K562 (cell line): ENCODE measurements around the gene PTPRC. TPM values are rescaled to one million over a fixed set of nuclear protein-coding genes. Genes with fewer than 3 reads are reported as not detected.

Experiments
- ATAC-seq: fragments of 200-7000 bp; cut with Tn5 transposase; 3 replicates; pipeline ENCODE4 v1.9.1; 2020; ENCODE audit warnings: moderate library complexity
- BruUV-seq: library from RNA; stranded (reverse); fragments of 400-500 nt; replicated peaks from 2 replicates; lab custom pipeline; 2021; lab: Mats Ljungman, UMichigan
- CTCF ChIA-PET: fragments of 300-600 bp; formaldehyde crosslinking; extraction: SDS; loops from one replicate; lab custom pipeline; 2021; ENCODE audit warnings: low intra/inter-chr PET ratio; lab: Yijun Ruan, JAX
- POLR2A ChIA-PET: fragments of 300-600, 350-650 bp; sonication (Branson Sonifier 250); formaldehyde crosslinking; extraction: SDS; loops from one replicate; lab custom pipeline; 2021; ENCODE audit warnings: antibody characterized with exemption, inconsistent platforms; lab: Yijun Ruan, JAX
- DNase-seq, 4 experiments: peaks; one replicate each; pipeline versions ENCODE4 v3.0.0 to v3.0.0-alpha.2; 2011 to 2018; ENCODE audit warnings: low spot score in 3 of 4, mixed read lengths in 3 of 4; ENCODE audit errors: extremely low read depth in 1 of 4
- FAIRE-seq: peaks from 2 replicates; lab custom pipeline; 2011; peaks lifted over from hg19 to GRCh38; lab: Jason Lieb, UNC
- H2AFZ ChIP-seq: 2 replicates; pipeline ENCODE4 v1.6.0; 2011; ENCODE audit warnings: low read depth, low read length, control low read depth, inconsistent platforms
- H3K27ac ChIP-seq: fragments of 200-600 bp; 3 replicates; pipeline ENCODE4 v1.8.0; 2011; ENCODE audit warnings: low read depth, mild to moderate bottlenecking, control low read depth, inconsistent platforms, low read length, moderate library complexity, mixed read lengths; ENCODE audit errors: extremely low read depth
- H3K27me3 ChIP-seq, 2 experiments: fragments of 300-600 bp in 1 of 2; 2 replicates in 1 of 2; 3 replicates in 1 of 2; pipeline versions ENCODE4 v1.6.0 to v1.8.0; 2011; ENCODE audit warnings: inconsistent platforms in 2 of 2, low read length in 2 of 2, mild to moderate bottlenecking in 1 of 2, mixed read lengths in 1 of 2, moderate library complexity in 1 of 2; ENCODE audit not compliant: control insufficient read depth in 2 of 2, insufficient read depth in 2 of 2
- H3K36me3 ChIP-seq: fragments of 300-600 bp; 3 replicates; pipeline ENCODE4 v1.8.0; 2011; ENCODE audit warnings: mild to moderate bottlenecking, low read length, inconsistent platforms; ENCODE audit not compliant: control insufficient read depth, insufficient read depth
- H3K4me1 ChIP-seq, 2 experiments: fragments of 200-600 bp in 1 of 2; replicated peaks in 1 of 2; 2 replicates in 1 of 2; 3 replicates in 1 of 2; pipeline versions ENCODE4 v1.5.1 to v1.8.0; 2011; ENCODE audit warnings: inconsistent platforms in 2 of 2, low read length in 2 of 2, mild to moderate bottlenecking in 1 of 2, mixed read lengths in 1 of 2, moderate library complexity in 1 of 2; ENCODE audit not compliant: control insufficient read depth in 2 of 2, insufficient read depth in 2 of 2
- H3K4me2 ChIP-seq: 2 replicates; pipeline ENCODE4 v1.6.1; 2011; ENCODE audit warnings: low read length, control low read depth, inconsistent platforms, mixed read lengths; ENCODE audit not compliant: insufficient read depth
- H3K4me3 ChIP-seq: fragments of 200-600 bp; sonication (generic), shearing (Covaris generic); 2 replicates; pipeline ENCODE4 v1.5.1; 2016; ENCODE audit warnings: control low read depth, inconsistent platforms
- H3K79me2 ChIP-seq: fragments of 200-600 bp; 3 replicates; pipeline ENCODE4 v1.8.0; 2011; ENCODE audit warnings: low read length, inconsistent platforms; ENCODE audit not compliant: control insufficient read depth, insufficient read depth
- H3K9ac ChIP-seq, 2 experiments: 2 replicates each; pipeline versions ENCODE4 v1.6.0 to v1.6.1; 2011; ENCODE audit warnings: low read depth in 2 of 2, low read length in 2 of 2, control low read depth in 1 of 2, inconsistent platforms in 1 of 2, mild to moderate bottlenecking in 1 of 2, mixed read lengths in 1 of 2; ENCODE audit not compliant: insufficient read depth in 1 of 2
- H3K9me1 ChIP-seq: one replicate; pipeline ENCODE4 v1.6.0; 2011; ENCODE audit warnings: inconsistent platforms, mild to moderate bottlenecking, low read length, moderate library complexity; ENCODE audit not compliant: control insufficient read depth, insufficient read depth
- H3K9me3 ChIP-seq: replicated peaks from 2 replicates; pipeline ENCODE4 v1.5.1; 2011; ENCODE audit warnings: low read depth, low read length, inconsistent platforms; ENCODE audit not compliant: control insufficient read depth, insufficient read depth
- H4K20me1 ChIP-seq: replicated peaks from 2 replicates; pipeline ENCODE4 v1.6.1; 2011; ENCODE audit warnings: low read length, inconsistent platforms, mixed read lengths; ENCODE audit not compliant: control insufficient read depth, insufficient read depth
- MYNN ChIP-seq, 2 experiments: sonication (generic); formaldehyde crosslinking in 1 of 2; IDR thresholded peaks; 2 replicates each; pipeline versions ENCODE4 v1.5.0 to v1.6.1; 2016 to 2020; ENCODE audit warnings: antibody characterized with exemption in 1 of 2, missing genetic modification reagents in 1 of 2
- NELFE ChIP-seq: IDR thresholded peaks from 2 replicates; pipeline ENCODE4 v1.6.1; 2011; ENCODE audit warnings: mild to moderate bottlenecking; ENCODE audit not compliant: insufficient read depth, insufficient read length
- NONO ChIP-seq, 2 experiments: fragments of 200-400 bp in 1 of 2; fragments of 450-650 bp in 1 of 2; formaldehyde crosslinking in 1 of 2; IDR thresholded peaks; 2 replicates each; pipeline ENCODE4 v1.6.1; 2017; ENCODE audit warnings: low read depth in 2 of 2, mild to moderate bottlenecking in 2 of 2, moderate library complexity in 2 of 2, low read length in 1 of 2
- PHB ChIP-seq: fragments of 250-450 bp; sonication (Bioruptor Pico); IDR thresholded peaks from 2 replicates; pipeline ENCODE4 v1.5.0; 2021
- POLR2A ChIP-seq: fragments of 450-650 bp; conservative IDR thresholded peaks from 2 replicates; pipeline ENCODE4 v1.6.1; 2016
- TRIM28 ChIP-seq: fragments of 450-650 bp; IDR thresholded peaks from 2 replicates; pipeline ENCODE4 v1.6.1; 2017
- TSC22D4 ChIP-seq: fragments of 450-650 bp; IDR thresholded peaks from 2 replicates; pipeline ENCODE4 v1.6.1; 2016; ENCODE audit warnings: missing genetic modification characterization, missing biosample characterization, control low read depth
- ZC3H4 ChIP-seq: sonication (generic); formaldehyde crosslinking; IDR thresholded peaks from 2 replicates; pipeline ENCODE4 v1.9.0; 2021; ENCODE audit warnings: missing genetic modification reagents, borderline replicate concordance
- ZNF165 ChIP-seq: fragments of 250-450 bp; sonication (Bioruptor Pico); IDR thresholded peaks from 2 replicates; pipeline ENCODE4 v1.4.0; 2020; ENCODE audit warnings: borderline replicate concordance
- in situ Hi-C: fragments of 300-500 bp; cut with MboI; formaldehyde crosslinking; loops from 4 replicates; pipeline ENCODE4 v1.15.0; 2018; ENCODE audit warnings: inconsistent platforms, mixed read lengths
- intact Hi-C: fragments of 100-400 bp; cut with micrococcal nuclease; formaldehyde crosslinking; loops from 2 replicates; pipeline ENCODE4 v1.14.2; 2022
- polyA plus RNA-seq, 8 experiments: library from polyadenylated mRNA; depleted of rRNA in 4 of 8; stranded (reverse) in 5 of 8; unstranded in 3 of 8; fragments of >200 nt; fragmentation: Nextera tagmentation in 2 of 8; fragmentation: Illumina TruSeq in 1 of 8; extraction: Ambion mirVana in 2 of 8; extraction: Trizol in 1 of 8; gene quantifications; 2 replicates each; pipeline versions ENCODE4 v1.2.1 to v1.2.3, GENCODE V29; 2011 to 2014; ENCODE audit warnings: inconsistent platforms in 1 of 8, missing spikeins in 1 of 8
- total RNA-seq, 7 experiments: library from RNA; depleted of rRNA in 6 of 7; stranded (reverse); fragments of >200 nt in 6 of 7; fragmentation: Illumina TruSeq in 2 of 7; extraction: Trizol in 2 of 7; gene quantifications; 2 replicates each; pipeline versions ENCODE4 v1.2.1 to v1.2.3, GENCODE V29; 2011 to 2021; ENCODE audit warnings: low replicate concordance in 1 of 7
- TF ChIP-seq, protein P1 (sequence below): fragments of 150-350 bp; IDR thresholded peaks from 2 replicates; pipeline ENCODE4 v1.6.1; 2014; ENCODE audit warnings: low read depth, mild to moderate bottlenecking, low read length, borderline replicate concordance
- TF ChIP-seq, protein P2 (sequence below): IDR thresholded peaks from 2 replicates; pipeline ENCODE4 v1.6.1; 2012; ENCODE audit warnings: low read depth, low read length, improper control_type of control experiment, borderline replicate concordance
- TF ChIP-seq, protein P3 (sequence below): IDR thresholded peaks from 3 replicates; pipeline ENCODE4 v1.6.1; 2011; ENCODE audit warnings: borderline replicate concordance, mild to moderate bottlenecking, moderate library complexity; ENCODE audit not compliant: insufficient read length; ENCODE audit errors: extremely low read depth
- TF ChIP-seq, protein P4 (sequence below): fragments of 250-450 bp; sonication (Bioruptor Pico); IDR thresholded peaks from 2 replicates; pipeline ENCODE4 v1.8.0; 2021; ENCODE audit warnings: borderline replicate concordance, mild to moderate bottlenecking, moderate library complexity; ENCODE audit not compliant: poor library complexity, severe bottlenecking

PTPRC gene
- total and polyA plus RNA-seq, 9 of the 15 experiments (the other 6 are each of a cell fraction or from before 2014, with no cell fraction given), result 7.1 to 107 (median 62.9) TPM

DNA sequence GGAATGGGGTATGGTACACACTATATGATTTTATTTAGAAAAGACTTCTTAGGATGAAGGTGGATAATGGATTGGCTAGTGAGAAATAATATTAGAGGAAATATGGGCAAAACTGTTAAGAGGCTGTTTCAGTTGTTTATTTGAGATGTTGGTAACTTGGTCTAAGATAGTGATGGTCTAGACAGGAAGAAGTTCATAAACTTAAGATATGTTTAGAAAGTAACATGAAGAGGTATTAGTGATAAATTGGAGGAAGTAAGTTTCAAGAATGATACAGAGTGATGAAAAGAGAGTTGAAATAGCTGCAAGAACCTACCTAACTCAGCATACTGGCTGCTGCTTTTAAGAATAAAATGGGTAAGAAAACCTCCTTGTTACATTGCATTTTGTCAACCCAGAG, 9.2 kb upstream of the PTPRC start:
- in situ Hi-C loops (no loop called here), intact Hi-C loops (loop anchor here (5.0 kb wide), 1 partner anchor 107 kb away; no protein-coding TSS in a partner anchor)
- no TSS peak for BruUV-seq
- H3K9me3 ChIP-seq, result peaks cover 6% of the 10 kb centered on the region; the same call in 1 of the 2 replicates
- CTCF ChIA-PET, result no interaction called here
- H3K4me1 ChIP-seq, result peaks cover under 1 to 24% of the 10 kb centered on the region in 2 experiments; a peak in 2 of 5 replicates
- no peaks in the 10 kb centered on the region for H3K27me3 ChIP-seq
- no peak for DNase-seq
- H3K4me2 ChIP-seq, result no peak overlapping the region
- POLR2A ChIA-PET, result interaction anchor here (0.6 to 0.7 kb wide), 2 partner anchors 48 to 279 kb away, joined by 3 to 4 read pairs; no protein-coding TSS in a partner anchor
- H3K4me3 ChIP-seq, result no peak overlapping the region
- H3K36me3 ChIP-seq, result 0 out of 3 replicates have a peak, but pooled peaks cover 2% of the 10 kb centered on the region
- no peak for FAIRE-seq
- no peak overlapping the region for H3K9ac ChIP-seq
- no peak overlapping the region; the same call in 1 of the 2 replicates for H2AFZ ChIP-seq
- H3K9me1 ChIP-seq, result no peaks in the 10 kb centered on the region
- H3K79me2 ChIP-seq, result no peaks in the 10 kb centered on the region
- no peak overlapping the region for H3K27ac ChIP-seq
- ATAC-seq, result no peak
- no peaks in the 10 kb centered on the region for H4K20me1 ChIP-seq
- TF ChIP-seq NELFE (no peak), TRIM28 (no peak), PHB (no peak), ZC3H4 (no peak), ZNF165 (no peak), MYNN (IDR thresholded peaks at IDR 0.05) (no peak), MYNN (CRISPR knock-in tag; IDR thresholded peaks at IDR 0.05) (no peak), POLR2A (no peak), TSC22D4 (tag) (no peak), NONO (IDR thresholded peaks at IDR 0.05; ENCODE audit: low read depth in 2 of 2, low read length in 1 of 2) (no peak)
- TF ChIP-seq, protein P1, sequence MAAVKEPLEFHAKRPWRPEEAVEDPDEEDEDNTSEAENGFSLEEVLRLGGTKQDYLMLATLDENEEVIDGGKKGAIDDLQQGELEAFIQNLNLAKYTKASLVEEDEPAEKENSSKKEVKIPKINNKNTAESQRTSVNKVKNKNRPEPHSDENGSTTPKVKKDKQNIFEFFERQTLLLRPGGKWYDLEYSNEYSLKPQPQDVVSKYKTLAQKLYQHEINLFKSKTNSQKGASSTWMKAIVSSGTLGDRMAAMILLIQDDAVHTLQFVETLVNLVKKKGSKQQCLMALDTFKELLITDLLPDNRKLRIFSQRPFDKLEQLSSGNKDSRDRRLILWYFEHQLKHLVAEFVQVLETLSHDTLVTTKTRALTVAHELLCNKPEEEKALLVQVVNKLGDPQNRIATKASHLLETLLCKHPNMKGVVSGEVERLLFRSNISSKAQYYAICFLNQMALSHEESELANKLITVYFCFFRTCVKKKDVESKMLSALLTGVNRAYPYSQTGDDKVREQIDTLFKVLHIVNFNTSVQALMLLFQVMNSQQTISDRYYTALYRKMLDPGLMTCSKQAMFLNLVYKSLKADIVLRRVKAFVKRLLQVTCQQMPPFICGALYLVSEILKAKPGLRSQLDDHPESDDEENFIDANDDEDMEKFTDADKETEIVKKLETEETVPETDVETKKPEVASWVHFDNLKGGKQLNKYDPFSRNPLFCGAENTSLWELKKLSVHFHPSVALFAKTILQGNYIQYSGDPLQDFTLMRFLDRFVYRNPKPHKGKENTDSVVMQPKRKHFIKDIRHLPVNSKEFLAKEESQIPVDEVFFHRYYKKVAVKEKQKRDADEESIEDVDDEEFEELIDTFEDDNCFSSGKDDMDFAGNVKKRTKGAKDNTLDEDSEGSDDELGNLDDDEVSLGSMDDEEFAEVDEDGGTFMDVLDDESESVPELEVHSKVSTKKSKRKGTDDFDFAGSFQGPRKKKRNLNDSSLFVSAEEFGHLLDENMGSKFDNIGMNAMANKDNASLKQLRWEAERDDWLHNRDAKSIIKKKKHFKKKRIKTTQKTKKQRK, result no peak
- TF ChIP-seq, protein P2, sequence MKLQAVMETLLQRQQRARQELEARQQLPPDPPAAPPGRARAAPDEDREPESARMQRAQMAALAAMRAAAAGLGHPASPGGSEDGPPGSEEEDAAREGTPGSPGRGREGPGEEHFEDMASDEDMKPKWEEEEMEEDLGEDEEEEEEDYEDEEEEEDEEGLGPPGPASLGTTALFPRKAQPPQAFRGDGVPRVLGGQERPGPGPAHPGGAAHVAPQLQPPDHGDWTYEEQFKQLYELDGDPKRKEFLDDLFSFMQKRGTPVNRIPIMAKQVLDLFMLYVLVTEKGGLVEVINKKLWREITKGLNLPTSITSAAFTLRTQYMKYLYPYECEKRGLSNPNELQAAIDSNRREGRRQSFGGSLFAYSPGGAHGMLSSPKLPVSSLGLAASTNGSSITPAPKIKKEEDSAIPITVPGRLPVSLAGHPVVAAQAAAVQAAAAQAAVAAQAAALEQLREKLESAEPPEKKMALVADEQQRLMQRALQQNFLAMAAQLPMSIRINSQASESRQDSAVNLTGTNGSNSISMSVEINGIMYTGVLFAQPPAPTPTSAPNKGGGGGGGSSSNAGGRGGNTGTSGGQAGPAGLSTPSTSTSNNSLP, result no peak
- TF ChIP-seq, protein P3, sequence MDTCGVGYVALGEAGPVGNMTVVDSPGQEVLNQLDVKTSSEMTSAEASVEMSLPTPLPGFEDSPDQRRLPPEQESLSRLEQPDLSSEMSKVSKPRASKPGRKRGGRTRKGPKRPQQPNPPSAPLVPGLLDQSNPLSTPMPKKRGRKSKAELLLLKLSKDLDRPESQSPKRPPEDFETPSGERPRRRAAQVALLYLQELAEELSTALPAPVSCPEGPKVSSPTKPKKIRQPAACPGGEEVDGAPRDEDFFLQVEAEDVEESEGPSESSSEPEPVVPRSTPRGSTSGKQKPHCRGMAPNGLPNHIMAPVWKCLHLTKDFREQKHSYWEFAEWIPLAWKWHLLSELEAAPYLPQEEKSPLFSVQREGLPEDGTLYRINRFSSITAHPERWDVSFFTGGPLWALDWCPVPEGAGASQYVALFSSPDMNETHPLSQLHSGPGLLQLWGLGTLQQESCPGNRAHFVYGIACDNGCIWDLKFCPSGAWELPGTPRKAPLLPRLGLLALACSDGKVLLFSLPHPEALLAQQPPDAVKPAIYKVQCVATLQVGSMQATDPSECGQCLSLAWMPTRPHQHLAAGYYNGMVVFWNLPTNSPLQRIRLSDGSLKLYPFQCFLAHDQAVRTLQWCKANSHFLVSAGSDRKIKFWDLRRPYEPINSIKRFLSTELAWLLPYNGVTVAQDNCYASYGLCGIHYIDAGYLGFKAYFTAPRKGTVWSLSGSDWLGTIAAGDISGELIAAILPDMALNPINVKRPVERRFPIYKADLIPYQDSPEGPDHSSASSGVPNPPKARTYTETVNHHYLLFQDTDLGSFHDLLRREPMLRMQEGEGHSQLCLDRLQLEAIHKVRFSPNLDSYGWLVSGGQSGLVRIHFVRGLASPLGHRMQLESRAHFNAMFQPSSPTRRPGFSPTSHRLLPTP, result no peak
- TF ChIP-seq, protein P4, sequence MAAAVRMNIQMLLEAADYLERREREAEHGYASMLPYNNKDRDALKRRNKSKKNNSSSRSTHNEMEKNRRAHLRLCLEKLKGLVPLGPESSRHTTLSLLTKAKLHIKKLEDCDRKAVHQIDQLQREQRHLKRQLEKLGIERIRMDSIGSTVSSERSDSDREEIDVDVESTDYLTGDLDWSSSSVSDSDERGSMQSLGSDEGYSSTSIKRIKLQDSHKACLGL, result no peak
